GM21447 (cell line): ENCODE data around the gene OR52M1.
"Not testable (repeated sequence)": the region's sequence is repeated elsewhere in the genome, so short reads cannot be mapped to it uniquely, and the experiment has no call there.

Experiments used
- ATAC-seq: cut with Tn5 transposase; IDR thresholded peaks from one replicate; pipeline ENCODE4 v1.9.1; 2021; ENCODE audit not compliant: unreplicated experiment

OR52M1 gene

GRCh38 chr11:4544891-4545290 lies at the start of gene OR52M1:
OR52M1 (plus strand) TSS chr11:4545191; CDS start chr11:4545191, 0 bp downstream.
- ATAC-seq = no peak

- no peak for ATAC-seq
Measured at GRCh38 chr11:4495487-4495886, 49.5 kb upstream of the OR52M1 start.

- ATAC-seq = no peak
Measured at GRCh38 chr11:4495986-4496385, 49.0 kb upstream of the OR52M1 start.

- ATAC-seq = no peak
Measured at GRCh38 chr11:4496557-4497248, 48.3 kb upstream of the OR52M1 start.

GRCh38 chr11:4508886-4509285 lies 36.1 kb upstream of the OR52M1 start:
- ATAC-seq = no peak

- no peak for ATAC-seq
Measured at GRCh38 chr11:4511282-4512245, 33.4 kb upstream of the OR52M1 start.

- no peak for ATAC-seq
Measured at GRCh38 chr11:4514196-4514595, 30.8 kb upstream of the OR52M1 start.

GRCh38 chr11:4522339-4522738 lies 22.7 kb upstream of the OR52M1 start:
- ATAC-seq = no peak

GRCh38 chr11:4522752-4523151 lies 22.2 kb upstream of the OR52M1 start:
- ATAC-seq = no peak

- no peak for ATAC-seq
Measured at GRCh38 chr11:4523666-4524065, 21.3 kb upstream of the OR52M1 start.

- no peak for ATAC-seq
Measured at GRCh38 chr11:4527926-4528325, 17.1 kb upstream of the OR52M1 start.

GRCh38 chr11:4531686-4532085 lies 13.3 kb upstream of the OR52M1 start:
- not testable (repeated sequence) for ATAC-seq

- peak; percentile 55 for ATAC-seq
Measured at GRCh38 chr11:4539603-4540219, 5.3 kb upstream of the OR52M1 start.

- ATAC-seq = no peak
Measured at GRCh38 chr11:4541071-4541470, 3.9 kb upstream of the OR52M1 start.

- no peak for ATAC-seq
Measured at GRCh38 chr11:4543561-4543960, 1.4 kb upstream of the OR52M1 start.

GRCh38 chr11:4546878-4547277 lies 1.9 kb downstream of the OR52M1 start:
- ATAC-seq = no peak

- no peak for ATAC-seq
Measured at GRCh38 chr11:4547416-4547815, 2.4 kb downstream of the OR52M1 start.

- no peak for ATAC-seq
Measured at GRCh38 chr11:4551346-4551979, 6.5 kb downstream of the OR52M1 start.

GRCh38 chr11:4559527-4560440 lies 14.8 kb downstream of the OR52M1 start:
- ATAC-seq = no peak

GRCh38 chr11:4560467-4560866 lies 15.5 kb downstream of the OR52M1 start:
- ATAC-seq = no peak
